OCI-LY1 (cell line): Measurements from ENCODE around the gene SLC9A4.

Source experiments
- H2AFZ ChIP-seq: fragments of 200-600 bp; sonication (generic), shearing (Covaris generic); 2 replicates; pipeline ENCODE4 v1.6.0; 2014; ENCODE audit warnings: antibody characterized with exemption, mild to moderate bottlenecking, low read length
- H3F3A ChIP-seq: fragments of 200-600 bp; sonication (generic), shearing (Covaris generic); 2 replicates; pipeline ENCODE4 v1.6.0; 2014; ENCODE audit warnings: mild to moderate bottlenecking, antibody characterized with exemption, low read length, moderate library complexity; ENCODE audit not compliant: insufficient read depth
- H3K27ac ChIP-seq: fragments of 200-600 bp; sonication (generic); 2 replicates; pipeline ENCODE4 v1.5.1; 2014; ENCODE audit warnings: low read length, mixed run types, mild to moderate bottlenecking, low read depth; ENCODE audit not compliant: poor library complexity, severe bottlenecking
- H3K27me3 ChIP-seq: fragments of 200-600 bp; sonication (generic); 2 replicates; pipeline ENCODE4 v1.6.0; 2014; ENCODE audit warnings: antibody characterized with exemption, mild to moderate bottlenecking, low read length, moderate library complexity; ENCODE audit not compliant: insufficient read depth
- H3K36me3 ChIP-seq: fragments of 200-600 bp; sonication (generic); 2 replicates; pipeline ENCODE4 v1.6.1; 2014; ENCODE audit warnings: mild to moderate bottlenecking, antibody characterized with exemption, low read length, moderate library complexity, mixed read lengths; ENCODE audit not compliant: insufficient read depth
- H3K4me1 ChIP-seq: fragments of 200-600 bp; sonication (generic); 2 replicates; pipeline ENCODE4 v1.5.1; 2014; ENCODE audit warnings: mild to moderate bottlenecking, low read length, moderate library complexity; ENCODE audit not compliant: insufficient read depth, severe bottlenecking
- H3K4me2 ChIP-seq: fragments of 200-600 bp; sonication (generic), shearing (Covaris generic); 2 replicates; pipeline ENCODE4 v1.6.1; 2014; ENCODE audit warnings: low read length
- H3K4me3 ChIP-seq: fragments of 200-600 bp; sonication (generic); 2 replicates; pipeline ENCODE4 v1.5.1; 2014; ENCODE audit warnings: low read length, low read depth, mild to moderate bottlenecking, mixed read lengths; ENCODE audit not compliant: poor library complexity, severe bottlenecking
- H3K79me2 ChIP-seq: fragments of 200-600 bp; shearing (Covaris generic); 2 replicates; pipeline ENCODE4 v1.6.1; 2016; ENCODE audit warnings: mixed run types, low read length, mixed read lengths; ENCODE audit not compliant: insufficient read depth
- H3K9ac ChIP-seq: fragments of 200-600 bp; sonication (generic), shearing (Covaris generic); 2 replicates; pipeline ENCODE4 v1.6.1; 2014; ENCODE audit warnings: mild to moderate bottlenecking, low read length, mixed read lengths
- H3K9me2 ChIP-seq: fragments of 200-600 bp; sonication (generic), shearing (Covaris generic); 2 replicates; pipeline ENCODE4 v1.6.1; 2014; ENCODE audit warnings: low read depth, mild to moderate bottlenecking, low read length, mixed read lengths
- H3K9me3 ChIP-seq: fragments of 200-600 bp; shearing (Covaris generic); 2 replicates; pipeline ENCODE4 v1.6.1; 2014; ENCODE audit warnings: low read length, mixed read lengths
- H4K20me1 ChIP-seq: fragments of 200-600 bp; sonication (generic), shearing (Covaris generic); 2 replicates; pipeline ENCODE4 v1.6.0; 2016; ENCODE audit warnings: mild to moderate bottlenecking, low read length; ENCODE audit not compliant: insufficient read depth
- EZH2 ChIP-seq: fragments of 200-600 bp; sonication (generic), shearing (Covaris generic); IDR thresholded peaks from 2 replicates; pipeline ENCODE4 v1.8.0; 2017; ENCODE audit warnings: borderline replicate concordance, mixed run types, mild to moderate bottlenecking, antibody characterized with exemption, low read length, moderate library complexity, mixed read lengths
- TF ChIP-seq, protein P1 (sequence below): fragments of 200-600 bp; sonication (generic), shearing (Covaris generic); IDR thresholded peaks from 2 replicates; pipeline ENCODE4 v1.5.1; 2017; ENCODE audit warnings: mild to moderate bottlenecking, antibody characterized with exemption, low read length, moderate library complexity, mixed read lengths

Gene SLC9A4

DNA sequence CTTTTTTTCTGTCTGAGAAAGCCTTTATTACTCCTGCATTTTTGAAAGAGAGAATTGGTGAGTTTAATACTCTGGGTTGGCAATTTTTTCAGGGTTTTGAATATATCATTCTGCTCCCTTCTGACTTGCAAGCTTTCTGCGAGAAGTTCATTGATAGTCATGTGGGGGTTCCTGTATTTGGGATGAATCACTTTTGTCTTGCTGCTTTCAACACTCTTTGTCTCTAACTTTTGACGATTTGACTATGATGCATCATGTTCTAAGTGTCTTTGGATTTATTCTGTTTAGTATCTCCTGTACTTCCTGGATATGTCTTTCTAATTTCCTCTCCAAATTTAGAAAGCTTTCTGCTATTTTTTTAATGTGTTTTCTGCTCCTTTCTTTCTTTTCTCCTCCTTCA is 105.3 kb downstream of the SLC9A4 start:
- no peak overlapping the region for H3K9ac ChIP-seq
- no peaks in the 10 kb centered on the region for H3K9me2 ChIP-seq
- H3K4me3 ChIP-seq = no peak overlapping the region
- H4K20me1 ChIP-seq = no peaks in the 10 kb centered on the region
- no peaks in the 10 kb centered on the region for H3K36me3 ChIP-seq
- H3K4me2 ChIP-seq = no peak overlapping the region
- no peak overlapping the region for H3K27ac ChIP-seq
- no peaks in the 10 kb centered on the region for H3K4me1 ChIP-seq
- no peaks in the 10 kb centered on the region for H3K9me3 ChIP-seq
- H3F3A ChIP-seq = no peaks in the 10 kb centered on the region
- no peak overlapping the region for H2AFZ ChIP-seq
- TF ChIP-seq EZH2 = no peak
- TF ChIP-seq, protein P1, sequence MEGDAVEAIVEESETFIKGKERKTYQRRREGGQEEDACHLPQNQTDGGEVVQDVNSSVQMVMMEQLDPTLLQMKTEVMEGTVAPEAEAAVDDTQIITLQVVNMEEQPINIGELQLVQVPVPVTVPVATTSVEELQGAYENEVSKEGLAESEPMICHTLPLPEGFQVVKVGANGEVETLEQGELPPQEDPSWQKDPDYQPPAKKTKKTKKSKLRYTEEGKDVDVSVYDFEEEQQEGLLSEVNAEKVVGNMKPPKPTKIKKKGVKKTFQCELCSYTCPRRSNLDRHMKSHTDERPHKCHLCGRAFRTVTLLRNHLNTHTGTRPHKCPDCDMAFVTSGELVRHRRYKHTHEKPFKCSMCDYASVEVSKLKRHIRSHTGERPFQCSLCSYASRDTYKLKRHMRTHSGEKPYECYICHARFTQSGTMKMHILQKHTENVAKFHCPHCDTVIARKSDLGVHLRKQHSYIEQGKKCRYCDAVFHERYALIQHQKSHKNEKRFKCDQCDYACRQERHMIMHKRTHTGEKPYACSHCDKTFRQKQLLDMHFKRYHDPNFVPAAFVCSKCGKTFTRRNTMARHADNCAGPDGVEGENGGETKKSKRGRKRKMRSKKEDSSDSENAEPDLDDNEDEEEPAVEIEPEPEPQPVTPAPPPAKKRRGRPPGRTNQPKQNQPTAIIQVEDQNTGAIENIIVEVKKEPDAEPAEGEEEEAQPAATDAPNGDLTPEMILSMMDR = no peak
- H3K27me3 ChIP-seq = no peaks in the 10 kb centered on the region
- H3K79me2 ChIP-seq = no peaks in the 10 kb centered on the region

DNA sequence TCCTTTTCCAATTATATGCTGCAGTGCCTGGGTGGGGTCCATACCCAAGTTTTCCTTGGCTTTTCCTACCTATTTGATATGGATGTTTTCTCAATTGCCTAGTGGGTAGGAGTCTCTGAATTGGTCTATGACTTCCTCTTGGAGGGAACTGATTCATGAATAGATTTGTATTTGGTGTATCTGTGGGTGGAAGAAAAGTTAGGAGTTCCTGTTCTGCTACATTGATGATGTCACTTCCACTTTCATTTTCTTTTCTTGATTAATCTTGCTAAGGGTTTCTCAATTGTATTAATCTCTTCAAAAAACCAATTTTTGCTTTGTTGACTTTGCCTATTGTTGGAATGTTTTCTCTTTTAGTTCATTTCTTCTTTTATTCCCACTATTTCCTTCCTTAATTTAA is 108.9 kb downstream of the SLC9A4 start:
- Histone ChIP-seq H3K4me3 (no peak overlapping the region), H3K9me2 (no peaks in the 10 kb centered on the region), H3K27ac (no peak overlapping the region), H3K36me3 (no peaks in the 10 kb centered on the region), H3K9ac (no peak overlapping the region), H3K4me2 (no peak overlapping the region), H3F3A (no peaks in the 10 kb centered on the region), H3K79me2 (no peaks in the 10 kb centered on the region), H3K4me1 (no peaks in the 10 kb centered on the region), H3K27me3 (no peaks in the 10 kb centered on the region), H2AFZ (no peak overlapping the region), H3K9me3 (no peaks in the 10 kb centered on the region), H4K20me1 (no peaks in the 10 kb centered on the region)
- TF ChIP-seq, protein P1 = no peak
- TF ChIP-seq EZH2 = no peak

DNA sequence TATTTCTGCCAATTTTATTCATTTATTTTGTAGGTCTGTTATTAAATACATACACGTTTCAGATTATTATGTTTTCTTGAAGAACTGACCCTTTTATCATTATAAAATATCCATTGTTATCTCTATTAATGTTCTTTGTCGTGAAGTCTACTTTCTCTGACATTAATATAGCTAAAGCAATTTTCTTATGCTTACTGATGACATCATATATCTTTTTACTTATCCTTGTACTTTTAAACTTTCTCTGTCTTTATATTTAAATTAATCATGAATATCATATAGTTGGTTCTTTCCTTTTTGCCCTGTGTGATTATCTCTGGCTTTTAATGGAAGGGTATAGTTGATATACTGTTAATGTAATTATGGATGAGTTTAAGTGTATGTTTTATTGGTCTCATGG is 109.8 kb downstream of the SLC9A4 start:
- Histone ChIP-seq H3K79me2 (no peaks in the 10 kb centered on the region), H3K9me3 (no peaks in the 10 kb centered on the region), H3K27me3 (no peaks in the 10 kb centered on the region), H3F3A (no peaks in the 10 kb centered on the region), H3K9me2 (no peaks in the 10 kb centered on the region), H3K36me3 (no peaks in the 10 kb centered on the region), H3K4me3 (no peak overlapping the region), H3K4me2 (no peak overlapping the region), H3K9ac (no peak overlapping the region), H3K27ac (no peak overlapping the region), H4K20me1 (no peaks in the 10 kb centered on the region), H3K4me1 (no peaks in the 10 kb centered on the region), H2AFZ (no peak overlapping the region)
- no peak for TF ChIP-seq EZH2
- TF ChIP-seq, protein P1 = no peak
